Activated effector memory CD4-positive, alpha-beta T cell treated with Interleukin-2 at 50 U/mL for 16 hours (primary cell): ENCODE data around the gene ARID3B.

Experiments used
- DNase-seq: peaks from one replicate; pipeline ENCODE4 v3.0.0-alpha.2; 2020

ARID3B gene

GRCh38 chr15:74609938-74610301, 68.9 kb downstream of the ARID3B start:
- DNase-seq, result no peak

- DNase-seq, result no peak
These were observed 69.4 kb downstream of the ARID3B start for GRCh38 chr15:74610302-74610951.

GRCh38 chr15:74611341-74611740, 70.3 kb downstream of the ARID3B start:
- DNase-seq, result no peak

GRCh38 chr15:74611834-74612233, 70.8 kb downstream of the ARID3B start:
- DNase-seq, result no peak

GRCh38 chr15:74612677-74613076, 71.7 kb downstream of the ARID3B start:
- no peak for DNase-seq

GRCh38 chr15:74613089-74613952, 72.3 kb downstream of the ARID3B start:
- DNase-seq, result no peak

GRCh38 chr15:74613953-74614743, 73.1 kb downstream of the ARID3B start:
- no peak for DNase-seq

GRCh38 chr15:74614744-74615507, 73.9 kb downstream of the ARID3B start:
- peak; percentile 89 for DNase-seq

GRCh38 chr15:74615508-74616365, 74.7 kb downstream of the ARID3B start, which contains the start of gene CLK3:
Gene CLK3 (plus strand): TSS chr15:74615836. CDS start chr15:74619197, 3,361 bp downstream.
- peak; percentile 92 for DNase-seq

GRCh38 chr15:74616366-74616939, 75.4 kb downstream of the ARID3B start:
- peak; percentile 54 for DNase-seq

- no peak for DNase-seq
These were observed 76.0 kb downstream of the ARID3B start for GRCh38 chr15:74616996-74617395.

- DNase-seq, result no peak
These were observed 78.0 kb downstream of the ARID3B start for GRCh38 chr15:74618841-74619596.

GRCh38 chr15:74619916-74620635, 79.1 kb downstream of the ARID3B start:
- no peak for DNase-seq

GRCh38 chr15:74620636-74621545, 79.9 kb downstream of the ARID3B start:
- peak; percentile 55 for DNase-seq

- DNase-seq, result no peak
These were observed 80.5 kb downstream of the ARID3B start for GRCh38 chr15:74621546-74621920.

- DNase-seq, result no peak
These were observed 80.9 kb downstream of the ARID3B start for GRCh38 chr15:74621936-74622335.

- no peak for DNase-seq
These were observed 81.7 kb downstream of the ARID3B start for GRCh38 chr15:74622758-74623157.

GRCh38 chr15:74624020-74624602, 83.1 kb downstream of the ARID3B start:
- DNase-seq, result no peak
